B cell (primary cell): ENCODE measurements around the gene SHISA8.

Experiments
- CTCF ChIP-seq: fragments of 200-600 bp; IDR thresholded peaks from one replicate; pipeline ENCODE4 v1.8.0; 2022; ENCODE audit warnings: antibody characterized with exemption, mild to moderate bottlenecking
- EZH2 ChIP-seq: IDR thresholded peaks from 2 replicates; pipeline ENCODE4 v1.6.1; 2012; ENCODE audit warnings: borderline replicate concordance, low read depth, mild to moderate bottlenecking, moderate library complexity, low read length; ENCODE audit not compliant: insufficient read depth, poor library complexity, severe bottlenecking

GRCh38 chr22:41883400-41883799 is 31.5 kb downstream of the SHISA8 start:
- TF ChIP-seq CTCF (no peak), EZH2 (no peak)
